CD4-positive, alpha-beta T cell treated with Interleukin-4 for 1 hour (primary cell): ENCODE results near the gene WDR17.
A peak's percentile ranks its signal among the peaks of the same experiment; 100 is the strongest.

Source experiments
- DNase-seq, 2 donors: peaks; one replicate each; pipeline ENCODE4 v3.0.0-alpha.2; 2020 to 2022

WDR17 gene

DNA sequence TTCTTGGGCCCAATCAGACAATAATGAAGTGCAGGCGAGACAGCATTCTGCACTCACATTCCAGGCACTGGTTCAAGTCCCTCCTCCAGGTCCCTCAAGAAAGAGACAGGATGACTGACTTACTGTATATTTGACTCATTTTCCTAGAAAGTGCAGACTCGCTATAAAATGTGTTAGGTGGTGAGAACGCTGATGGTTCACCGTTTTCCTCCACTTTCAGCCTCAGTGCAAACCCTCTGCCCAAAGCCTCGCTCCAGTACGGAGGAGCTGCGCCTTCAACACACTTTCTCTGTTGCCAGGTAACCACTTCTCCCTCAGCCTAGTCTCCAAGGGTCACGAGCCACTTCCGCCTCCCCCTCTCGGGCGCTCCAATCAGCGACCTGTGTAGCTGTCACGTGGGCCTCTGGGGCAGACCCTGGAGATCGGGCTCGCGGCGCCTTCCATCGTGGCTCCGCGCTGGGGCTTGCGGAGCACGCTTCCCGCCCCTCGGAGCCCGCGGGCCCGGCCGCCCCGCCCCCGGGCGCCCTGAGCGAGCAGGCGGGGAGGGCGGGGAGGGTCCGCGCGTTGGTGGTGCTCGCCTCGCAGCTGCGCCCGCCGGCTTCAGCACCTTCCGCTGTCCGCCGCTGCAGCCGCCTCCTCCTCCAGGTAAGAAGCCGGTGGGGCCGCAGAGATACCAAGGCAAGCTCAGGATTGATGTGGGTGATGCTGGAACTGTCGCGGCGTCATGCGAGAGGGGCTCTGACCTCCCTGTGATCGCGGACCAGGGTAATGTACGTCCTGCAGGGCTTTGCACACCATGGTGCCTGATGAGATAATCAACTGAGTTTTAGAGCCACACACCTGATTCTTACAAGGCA lies at the start of gene WDR17:
Gene WDR17 (plus strand): TSS at position 407 of the 857 bp plus-strand sequence. CDS start 45,740 bp downstream, outside the sequence.
- peak; percentile 76 to 89 for DNase-seq

DNA sequence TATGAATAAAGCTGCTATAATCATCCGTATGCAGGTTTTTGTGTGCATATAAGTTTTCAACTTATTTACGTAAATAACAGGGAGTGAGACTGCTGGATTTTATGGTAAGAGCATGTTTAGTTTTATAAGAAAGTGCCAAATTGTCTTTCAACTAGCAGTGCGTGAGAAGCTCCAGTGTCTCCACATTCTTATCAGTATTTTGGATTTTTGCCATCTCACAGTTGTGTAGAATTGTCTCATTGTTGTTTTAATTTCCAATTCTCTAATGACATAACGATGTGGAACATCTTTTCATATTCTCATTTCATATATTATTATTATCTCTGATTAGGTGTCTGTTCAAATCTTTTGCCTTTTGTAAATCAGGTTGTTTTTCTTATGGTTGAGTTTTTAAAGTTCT lies 49.0 kb upstream of the WDR17 start:
- no peak for DNase-seq

GRCh38 chr4:176020481-176021085 lies 45.1 kb upstream of the WDR17 start:
- no peak for DNase-seq

GRCh38 chr4:176030391-176030790 lies 35.2 kb upstream of the WDR17 start:
- no peak for DNase-seq

- no peak for DNase-seq
Measured at GRCh38 chr4:176031922-176032321, 33.7 kb upstream of the WDR17 start.

DNA sequence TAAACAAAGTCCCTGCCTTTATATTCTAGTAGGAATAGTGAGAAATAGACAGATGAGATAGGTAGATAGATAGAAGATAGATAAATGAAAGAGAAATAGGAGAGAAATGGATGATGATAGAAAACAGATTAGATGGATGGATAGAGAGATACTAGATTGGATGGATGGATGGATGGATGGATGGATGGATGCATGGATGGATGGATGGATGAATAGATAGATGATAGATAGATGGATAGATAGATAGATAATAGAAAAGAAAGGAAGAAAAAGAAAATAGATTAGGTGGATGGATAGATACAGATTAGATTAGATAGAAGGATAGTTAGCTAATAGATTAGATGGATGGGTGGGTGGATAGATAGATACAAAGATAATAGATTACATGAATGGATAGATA lies 33.2 kb upstream of the WDR17 start:
- DNase-seq: no peak

GRCh38 chr4:176034499-176034898 lies 31.1 kb upstream of the WDR17 start:
- peak in 1 of 2 donors; percentile 25 for DNase-seq

GRCh38 chr4:176034936-176035335 lies 30.7 kb upstream of the WDR17 start:
- no peak for DNase-seq

- DNase-seq: no peak
Measured at GRCh38 chr4:176036585-176037205, 28.9 kb upstream of the WDR17 start.

DNA sequence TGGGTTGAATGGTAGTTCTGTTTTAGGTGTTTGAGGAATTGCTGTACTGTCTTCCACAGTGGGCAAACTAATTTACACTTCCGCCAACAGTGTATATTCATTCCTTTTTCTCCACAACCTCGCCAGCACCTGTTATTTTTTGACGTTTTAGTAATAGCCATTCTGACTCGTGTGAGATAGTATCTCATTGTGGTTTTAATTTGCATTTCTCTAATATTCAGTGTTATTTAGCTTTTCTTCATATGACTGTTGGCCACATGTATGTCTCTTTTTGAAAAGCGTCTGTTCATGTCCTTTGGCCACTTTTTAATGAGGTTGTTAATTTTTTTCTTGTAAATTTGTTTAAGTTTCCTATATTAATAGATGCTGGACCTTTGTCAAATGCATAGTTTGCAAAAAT lies 26.9 kb upstream of the WDR17 start:
- DNase-seq: no peak

- DNase-seq: no peak
Measured at GRCh38 chr4:176042195-176042594, 23.4 kb upstream of the WDR17 start.

DNA sequence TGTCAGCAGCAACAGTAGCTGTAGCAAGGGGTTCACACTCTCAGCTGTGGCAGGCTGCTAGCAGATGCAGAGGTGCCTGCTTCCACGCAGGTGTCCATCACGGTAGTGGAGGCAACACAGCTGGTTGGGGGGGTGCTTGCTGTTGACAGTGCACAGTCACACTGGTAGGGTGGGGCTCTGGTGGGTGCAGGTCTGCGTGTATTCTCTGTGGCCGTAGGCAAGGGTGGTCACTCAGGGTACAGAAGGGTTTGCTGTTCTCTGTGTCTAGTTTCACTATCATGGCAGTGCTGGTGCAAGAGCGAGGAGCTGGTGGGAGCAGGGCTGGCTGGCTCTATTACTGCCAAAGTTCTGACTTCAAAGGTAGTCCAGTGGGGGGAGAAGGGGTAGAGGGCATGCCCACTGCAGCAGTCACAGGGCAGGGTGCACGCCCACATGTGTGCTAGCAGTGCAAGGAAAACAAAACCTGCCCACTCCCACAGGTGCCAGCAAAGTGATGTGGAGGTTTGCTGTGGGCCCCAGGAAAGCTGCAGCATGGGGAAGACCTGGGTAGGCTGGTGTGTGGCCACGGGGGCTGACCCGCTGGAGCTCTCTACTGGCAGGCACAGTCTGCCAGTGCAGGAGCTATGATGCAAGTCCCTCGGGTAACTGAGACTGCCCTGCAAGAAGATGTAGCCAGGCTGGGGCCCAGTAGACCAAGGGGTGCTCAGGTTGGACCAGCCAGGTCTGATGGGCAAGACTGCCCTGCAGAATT lies 21.6 kb upstream of the WDR17 start:
- no peak for DNase-seq

DNA sequence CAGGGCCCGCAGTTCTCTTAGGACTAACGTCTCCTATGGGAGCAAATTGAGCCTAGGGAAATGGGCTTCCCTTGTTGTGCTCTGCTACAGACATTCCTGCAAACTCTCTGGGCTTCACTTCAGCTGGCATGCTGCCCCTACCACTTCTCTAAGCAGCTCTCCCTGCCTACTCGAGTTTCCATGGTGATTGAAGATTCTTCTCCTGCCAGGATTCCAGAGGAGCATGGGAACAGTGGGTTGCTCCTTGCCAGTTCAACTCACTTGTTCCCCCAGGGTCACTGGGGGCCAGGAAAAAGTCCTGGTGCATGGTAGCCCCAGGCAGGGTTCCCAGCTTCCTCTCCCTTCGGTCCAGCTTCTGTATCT lies 21.1 kb upstream of the WDR17 start:
- no peak for DNase-seq

- no peak for DNase-seq
Measured at GRCh38 chr4:176048631-176049030, 17.0 kb upstream of the WDR17 start.

DNA sequence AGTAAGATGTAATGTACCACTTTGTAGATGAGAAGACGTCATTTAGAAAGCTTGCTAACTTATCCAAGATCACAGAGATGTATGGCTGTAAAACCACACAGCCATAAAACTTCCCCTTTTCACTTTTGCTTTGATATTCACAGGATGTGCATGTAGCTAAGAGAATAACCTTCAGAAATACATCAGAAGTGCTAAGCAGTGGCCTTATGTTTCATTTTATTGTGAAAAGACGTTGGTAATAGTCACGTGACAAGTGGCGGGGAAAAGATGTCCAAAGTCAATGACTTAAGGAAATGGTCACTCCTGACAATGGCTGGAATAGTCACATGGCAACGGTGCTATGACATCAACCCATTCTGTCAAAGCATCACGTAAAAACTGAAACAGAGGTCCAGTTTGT lies 12.9 kb upstream of the WDR17 start:
- no peak for DNase-seq

GRCh38 chr4:176053785-176054184 lies 11.9 kb upstream of the WDR17 start:
- no peak for DNase-seq

DNA sequence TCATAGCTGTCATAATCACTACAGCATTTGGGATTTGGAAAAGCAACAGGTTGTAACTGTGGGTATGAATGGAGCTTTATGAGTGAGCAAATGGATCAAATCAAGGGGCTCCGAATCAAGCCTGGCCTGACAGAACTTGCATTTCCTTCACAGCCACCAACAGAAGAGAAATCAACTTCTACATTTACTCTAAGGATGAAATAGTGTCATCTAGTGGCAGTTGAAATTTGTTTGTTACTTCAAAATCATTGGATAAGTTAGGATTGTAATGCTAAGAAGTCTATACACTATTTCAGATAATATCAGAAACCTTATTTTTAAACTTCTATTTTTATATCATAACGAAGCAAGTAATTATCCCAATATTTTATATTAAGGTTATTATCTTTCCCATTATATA lies 10.7 kb upstream of the WDR17 start:
- DNase-seq: no peak

DNA sequence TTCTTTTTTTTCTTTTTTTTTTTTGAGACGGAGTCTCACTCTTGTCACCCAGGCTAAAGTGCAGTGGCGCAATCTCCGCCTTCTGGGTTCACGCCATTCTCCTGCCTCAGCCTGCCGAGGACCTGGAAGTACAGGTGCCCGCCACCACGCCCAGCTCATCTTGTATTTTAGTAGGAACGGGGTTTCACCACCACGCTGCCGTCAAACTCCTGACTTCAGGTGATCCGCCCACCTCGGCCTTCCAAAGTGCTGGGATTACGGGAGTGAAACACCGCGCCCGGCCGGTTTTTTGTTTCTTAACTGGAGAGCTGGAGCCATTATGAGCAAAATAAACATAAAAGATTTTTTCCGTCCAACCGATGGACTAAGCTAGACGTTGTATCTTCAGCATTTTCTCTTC lies 1.9 kb upstream of the WDR17 start:
- DNase-seq: no peak

- no peak for DNase-seq
Measured at GRCh38 chr4:176064539-176064938, 1.1 kb upstream of the WDR17 start.

DNA sequence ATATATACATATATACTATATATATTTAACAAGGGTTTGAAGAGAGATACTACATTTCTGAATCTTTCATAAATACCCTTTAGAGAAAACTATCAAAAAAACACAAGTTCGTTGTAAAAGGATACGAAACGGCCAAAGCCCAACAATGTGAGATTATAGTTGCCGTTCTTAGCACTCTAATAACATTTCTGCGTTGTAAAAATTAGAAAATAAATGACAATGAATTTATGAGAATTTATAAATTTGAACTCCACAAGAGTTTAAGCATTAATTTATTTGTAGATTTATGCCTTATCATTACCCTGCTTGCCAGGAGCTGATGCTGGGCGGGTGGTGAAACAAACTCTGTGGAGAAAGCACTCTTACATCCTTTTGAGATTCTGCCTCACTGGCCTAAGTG lies 1.1 kb downstream of the WDR17 start:
- DNase-seq: no peak

- DNase-seq: no peak
Measured at GRCh38 chr4:176077561-176077960, 11.9 kb downstream of the WDR17 start.

DNA sequence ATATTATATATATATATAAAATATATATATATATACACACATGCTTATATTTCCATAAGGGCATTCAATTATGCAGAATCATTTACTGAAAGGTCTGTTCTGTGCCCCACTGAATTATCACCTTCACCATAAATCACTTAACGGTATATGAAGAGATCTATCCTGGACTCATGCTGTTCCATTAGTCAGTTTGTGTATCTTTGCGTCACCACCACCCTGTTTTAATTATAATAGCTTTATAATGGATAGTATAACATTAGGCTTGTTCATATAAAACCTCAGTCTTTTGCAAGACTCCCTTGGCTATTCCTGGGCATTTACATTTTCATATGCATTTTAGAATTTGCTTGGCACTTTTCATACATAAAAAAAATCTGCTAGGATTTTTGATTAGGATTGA lies 19.1 kb downstream of the WDR17 start:
- no peak for DNase-seq

GRCh38 chr4:176090115-176090514 lies 24.5 kb downstream of the WDR17 start:
- DNase-seq: peak in 1 of 2 donors; percentile 56
